NCI-H526 treated with DMSO at 0.1 percent for 48 hours (cell line): Measurements from ENCODE around the gene TBC1D5.

ENCODE experiments used
- DNase-seq: peaks from one replicate; lab custom pipeline; 2025; lab: John Stamatoyannopoulos, UW

The TBC1D5 gene

DNA sequence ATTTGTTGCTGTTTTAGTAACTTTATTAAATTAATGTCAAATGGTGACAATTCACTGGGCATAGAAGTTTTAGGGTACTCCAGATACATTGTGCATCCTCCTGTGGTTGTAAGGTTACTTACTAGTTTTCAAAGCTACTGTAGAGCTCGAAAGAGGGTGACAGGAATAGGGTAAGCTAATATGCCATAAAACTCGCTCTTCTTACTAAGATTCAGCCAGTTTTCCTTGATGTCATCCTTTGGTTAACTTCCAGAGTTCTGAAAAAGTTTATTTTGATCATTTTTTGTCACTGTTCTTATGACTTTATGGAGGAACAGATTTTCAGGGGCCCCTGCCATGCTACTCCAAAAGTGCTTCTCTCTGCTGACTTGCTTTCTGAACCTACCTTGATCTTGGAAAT, 522.8 kb downstream of the TBC1D5 start:
- no peak for DNase-seq

DNA sequence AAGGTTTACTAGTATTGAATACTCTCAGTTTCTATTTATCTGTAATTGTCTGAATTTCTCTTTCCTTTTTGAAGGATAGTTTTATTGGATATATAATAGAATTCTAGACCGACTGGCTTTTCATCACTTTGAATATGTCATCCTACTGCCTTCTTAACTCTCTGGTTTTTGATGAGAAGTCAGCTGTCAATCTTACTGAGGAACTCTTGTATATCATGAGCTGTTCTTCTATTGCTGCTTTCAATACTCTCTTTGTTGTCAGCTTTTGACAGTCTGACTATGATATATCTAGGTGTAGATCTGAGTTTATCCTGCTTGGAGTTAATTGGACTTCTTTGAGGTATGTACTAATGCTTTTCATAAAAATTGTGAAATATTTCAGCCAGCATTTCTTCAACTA, 523.8 kb downstream of the TBC1D5 start:
- DNase-seq, result no peak

DNA sequence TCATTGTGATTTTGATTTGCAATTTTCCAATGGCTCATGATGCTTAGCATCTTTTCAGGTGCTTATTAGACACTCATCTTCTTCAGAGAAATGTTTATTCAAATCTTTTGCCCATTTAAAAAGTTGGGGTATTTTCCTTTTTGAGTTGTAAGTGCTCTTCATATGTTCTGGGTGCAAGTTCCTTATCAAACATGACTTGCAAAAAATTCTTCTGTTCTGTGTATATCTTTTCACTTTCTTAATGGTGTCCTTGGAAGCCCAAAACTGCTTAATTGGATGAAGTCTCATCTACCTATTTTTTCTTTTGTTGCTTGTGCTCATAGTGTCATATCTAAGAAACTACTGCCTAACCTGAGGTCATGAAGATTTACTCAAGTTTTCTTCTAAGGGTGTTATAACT, 524.8 kb downstream of the TBC1D5 start:
- no peak for DNase-seq

DNA sequence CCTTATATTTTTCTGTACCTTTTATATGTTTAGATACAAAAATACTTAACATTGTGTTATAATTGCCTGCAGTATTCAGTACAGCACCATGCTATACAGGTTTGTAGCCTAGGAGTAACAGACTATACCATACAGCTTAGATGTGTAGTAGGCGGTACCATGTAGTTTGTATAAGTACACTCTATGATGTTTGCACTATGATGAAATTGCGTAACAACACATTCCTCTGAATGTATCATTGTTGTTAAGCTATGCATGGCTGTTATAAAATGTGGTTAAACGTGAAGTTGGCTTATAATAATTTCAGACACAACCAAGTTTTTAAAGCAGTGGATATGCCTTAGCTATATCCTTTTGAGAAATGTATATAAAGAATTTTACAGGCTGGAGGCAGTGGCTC, 529.3 kb downstream of the TBC1D5 start:
- no peak for DNase-seq

DNA sequence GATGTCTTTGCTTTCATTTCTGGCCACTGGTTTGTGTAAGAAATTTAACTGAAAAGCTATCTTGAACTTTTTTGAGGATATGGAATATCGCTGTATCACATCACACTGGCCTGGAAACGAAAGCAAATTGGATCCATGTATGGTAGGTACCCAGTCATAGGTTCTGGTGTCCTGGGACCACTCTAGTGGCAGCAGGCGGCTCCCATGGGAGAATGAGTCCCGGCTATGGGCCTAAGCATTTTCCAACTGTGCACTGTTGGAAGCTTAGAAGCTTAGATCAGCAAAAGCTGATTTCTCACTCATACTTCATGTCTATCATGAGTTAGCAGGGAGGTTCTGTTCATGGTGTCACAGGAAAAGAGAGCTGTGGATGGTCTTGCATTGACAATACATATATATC, 534.5 kb downstream of the TBC1D5 start:
- no peak for DNase-seq

DNA sequence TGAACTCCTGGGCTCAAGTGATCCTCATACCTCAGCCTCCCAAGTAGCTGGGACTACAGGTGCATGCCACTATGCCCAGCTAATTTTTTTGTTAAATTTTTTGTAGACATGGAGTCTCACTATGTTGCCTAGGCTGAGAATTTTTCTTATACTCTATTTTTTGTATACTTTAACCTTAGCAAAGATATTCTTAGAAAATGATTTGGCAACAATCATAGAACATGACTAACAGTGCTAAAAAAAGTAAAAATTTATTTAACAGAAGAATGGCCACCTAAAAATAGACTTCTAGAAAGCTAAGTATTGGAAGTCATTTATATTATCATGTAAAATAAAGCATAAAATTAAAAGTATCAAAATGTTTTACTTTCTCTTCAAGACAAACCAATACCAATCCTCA, 535.4 kb downstream of the TBC1D5 start:
- DNase-seq, result no peak

DNA sequence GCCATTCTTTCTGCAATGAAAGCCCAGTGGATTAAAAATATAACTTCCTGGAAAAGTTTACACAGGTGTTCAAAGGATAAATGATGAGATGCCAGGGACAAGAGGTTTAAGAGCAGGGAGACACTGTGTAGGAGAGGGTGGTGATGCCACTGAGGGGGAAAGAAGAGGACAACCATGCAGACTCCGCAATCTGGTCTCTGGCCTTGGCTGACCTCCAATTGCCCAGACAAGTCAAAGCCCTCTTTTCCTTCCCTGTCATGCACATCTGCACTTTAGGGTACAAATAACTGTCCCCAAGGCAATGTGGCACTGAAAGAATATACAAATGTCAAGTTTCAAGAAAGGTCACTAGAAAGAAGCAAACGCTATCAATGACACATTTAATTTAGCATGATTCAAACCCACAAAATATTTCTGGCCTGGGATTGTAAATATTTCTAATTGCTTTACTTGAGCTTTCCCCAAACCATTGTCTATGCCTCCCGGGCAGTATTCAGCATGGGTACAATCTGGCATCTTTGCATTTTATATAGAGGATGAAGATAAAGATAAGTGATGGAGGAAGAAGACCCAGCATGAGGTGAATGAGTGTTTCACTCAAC, 538.3 kb downstream of the TBC1D5 start:
- DNase-seq, result no peak

DNA sequence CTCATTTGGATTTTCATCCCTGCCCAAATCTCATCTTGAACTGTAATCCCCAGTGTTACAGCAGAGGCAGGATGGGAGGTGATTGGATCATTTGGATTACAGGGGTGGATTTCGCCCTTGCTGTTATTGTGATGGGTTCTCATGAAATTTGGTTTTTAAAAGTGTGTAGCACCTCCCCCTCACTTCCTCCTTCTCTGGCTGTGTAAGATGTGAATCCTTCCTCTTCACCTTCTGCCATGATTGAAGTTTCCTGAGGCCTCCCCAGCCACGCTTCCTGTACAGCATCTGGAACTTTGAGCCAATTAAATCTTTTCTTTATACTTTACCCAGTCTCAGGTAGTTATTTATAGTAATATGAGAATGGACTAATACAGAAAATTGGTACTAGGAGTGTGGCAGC, 540.9 kb downstream of the TBC1D5 start:
- no peak for DNase-seq

DNA sequence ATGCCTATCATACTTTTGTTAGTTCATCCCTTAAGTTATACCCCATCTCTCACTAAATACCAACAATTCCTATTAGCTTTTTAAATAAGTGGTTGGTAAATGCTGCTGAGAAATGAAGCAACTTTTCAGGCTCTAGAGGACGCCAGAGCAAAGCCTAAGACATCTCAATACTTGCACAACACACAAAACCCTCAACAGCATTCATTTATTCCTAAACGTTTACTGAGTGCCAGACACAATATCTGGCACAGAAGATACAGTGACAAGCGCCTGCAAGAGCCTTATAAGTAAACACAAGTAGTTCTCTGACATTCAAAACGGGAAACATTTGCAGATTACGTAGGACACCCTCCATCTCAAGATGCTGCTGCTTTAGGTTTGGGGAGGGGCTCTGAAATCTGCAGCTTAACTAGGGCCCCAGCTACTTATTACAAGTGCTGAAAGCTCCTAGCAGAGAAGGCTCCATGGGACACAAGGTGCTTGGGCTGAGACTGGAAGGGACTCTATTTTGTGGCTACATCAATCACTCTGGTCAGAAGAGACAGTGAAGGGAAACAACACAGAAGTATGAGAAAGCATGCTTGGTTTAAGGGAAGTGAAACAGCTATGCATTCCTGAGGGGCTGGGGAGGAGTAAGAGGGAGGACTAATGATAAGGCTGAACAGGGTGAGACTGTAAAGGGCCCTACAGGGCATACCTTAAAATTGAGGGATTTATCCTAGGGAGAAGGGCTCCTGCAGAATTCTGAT, 546.4 kb downstream of the TBC1D5 start:
- no peak for DNase-seq

DNA sequence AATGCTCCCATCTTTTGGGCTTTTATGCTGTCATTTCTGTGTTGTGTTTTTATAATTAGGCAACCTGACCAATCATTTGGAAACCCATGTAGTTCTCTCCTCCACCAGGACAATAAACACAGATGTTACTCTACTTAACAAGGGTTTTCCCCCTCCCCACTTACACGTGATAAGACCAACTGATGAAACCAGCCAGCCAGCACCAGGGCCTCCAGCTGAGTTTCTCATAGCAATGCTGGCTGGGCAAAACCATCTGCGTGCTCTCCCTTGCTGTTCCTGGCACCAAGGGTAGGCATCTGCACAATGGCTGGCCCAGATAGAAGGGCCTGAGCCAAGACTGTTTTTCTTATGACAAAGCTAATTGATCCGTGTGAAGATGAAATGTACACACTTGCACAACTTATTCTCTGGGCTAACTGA, 547.2 kb downstream of the TBC1D5 start:
- DNase-seq, result no peak

DNA sequence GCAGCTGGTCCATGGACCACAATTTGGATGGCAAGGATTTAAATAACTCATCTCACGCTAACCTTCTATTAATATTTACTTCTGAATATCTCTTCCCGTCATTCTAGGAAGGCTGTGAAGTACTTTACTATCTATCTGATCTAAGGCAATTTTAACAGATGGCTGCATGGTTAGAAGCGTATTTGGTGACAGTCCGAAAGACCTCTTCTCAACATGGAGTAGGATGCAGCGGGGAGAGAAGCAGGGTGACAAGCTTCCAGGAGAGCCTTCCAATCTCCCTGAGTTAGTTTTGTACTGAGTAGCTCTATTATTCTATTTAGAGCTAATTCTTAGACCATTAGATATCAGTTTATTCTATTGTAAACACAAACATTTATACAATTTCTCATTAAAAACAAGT, 548.3 kb downstream of the TBC1D5 start:
- DNase-seq, result no peak

DNA sequence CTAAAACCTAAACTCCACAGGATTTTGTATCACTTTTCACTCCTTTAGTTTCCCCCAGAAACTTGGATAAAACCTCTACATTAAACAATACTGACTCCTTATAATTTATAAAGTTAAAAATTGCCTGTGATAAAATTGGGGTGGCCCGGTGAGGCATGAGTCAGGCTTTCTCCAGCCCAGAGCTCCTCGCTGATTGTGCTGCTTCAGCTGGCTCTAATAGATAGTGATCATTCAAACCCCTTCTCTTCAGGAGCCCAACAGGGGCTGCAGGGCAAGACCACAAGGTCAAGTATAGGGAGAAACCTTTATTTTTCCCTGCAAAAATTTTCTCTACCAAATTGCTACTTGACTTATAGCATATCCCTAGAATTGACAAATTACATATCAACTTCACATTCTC, 549.4 kb downstream of the TBC1D5 start:
- DNase-seq, result no peak

DNA sequence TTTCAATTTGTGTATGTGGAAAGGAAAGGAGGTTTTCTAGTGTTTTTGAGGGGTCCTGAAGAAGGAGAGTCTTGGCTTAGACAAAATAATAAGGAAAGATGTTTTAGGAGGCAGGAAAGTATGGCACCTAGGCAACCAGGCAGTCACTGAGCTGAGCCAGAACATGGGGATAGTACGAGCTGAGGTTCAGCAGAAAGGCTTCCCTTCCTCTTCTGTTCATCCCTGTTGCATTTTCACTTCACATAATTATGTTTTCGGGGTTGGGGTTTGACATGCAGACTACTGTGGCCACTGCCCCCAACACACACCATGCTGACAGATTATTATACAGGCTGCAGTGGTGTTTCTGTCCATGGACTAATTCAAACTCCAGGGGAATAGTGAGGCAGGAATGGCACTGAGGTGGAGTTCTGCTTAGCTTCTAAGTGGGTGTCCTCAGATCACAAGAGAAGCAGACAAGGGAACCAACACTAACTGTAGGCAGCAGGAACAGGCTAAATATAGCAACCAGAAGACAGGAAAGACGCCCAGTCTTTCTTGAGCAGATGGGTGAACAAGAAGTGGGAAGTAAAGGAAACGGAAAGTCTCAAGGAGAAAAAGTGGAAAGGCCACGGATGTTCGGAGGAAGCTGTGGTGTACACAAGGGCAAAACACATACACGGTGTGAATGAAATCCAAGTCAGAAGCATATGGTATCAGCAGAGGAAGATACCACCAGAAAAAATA, 551.9 kb downstream of the TBC1D5 start:
- DNase-seq, result no peak

DNA sequence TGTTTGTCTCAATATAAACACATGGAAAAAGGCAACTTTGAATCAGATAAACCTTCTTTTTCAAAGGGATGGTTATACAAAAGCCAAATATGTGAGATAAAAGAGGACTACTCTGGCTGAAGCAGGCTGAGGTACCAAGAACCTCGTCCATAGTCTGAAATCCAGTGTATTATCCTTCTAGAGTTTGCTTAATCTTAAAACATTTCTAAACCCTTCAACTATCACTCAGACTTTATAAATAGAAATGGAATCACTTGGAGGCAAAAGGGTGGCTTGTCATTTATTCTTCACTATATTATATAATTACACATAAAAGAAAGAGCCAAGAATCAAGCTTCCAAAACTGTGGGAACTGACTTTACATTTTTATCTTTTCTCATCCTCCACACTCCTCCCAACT, 554.1 kb downstream of the TBC1D5 start:
- no peak for DNase-seq

DNA sequence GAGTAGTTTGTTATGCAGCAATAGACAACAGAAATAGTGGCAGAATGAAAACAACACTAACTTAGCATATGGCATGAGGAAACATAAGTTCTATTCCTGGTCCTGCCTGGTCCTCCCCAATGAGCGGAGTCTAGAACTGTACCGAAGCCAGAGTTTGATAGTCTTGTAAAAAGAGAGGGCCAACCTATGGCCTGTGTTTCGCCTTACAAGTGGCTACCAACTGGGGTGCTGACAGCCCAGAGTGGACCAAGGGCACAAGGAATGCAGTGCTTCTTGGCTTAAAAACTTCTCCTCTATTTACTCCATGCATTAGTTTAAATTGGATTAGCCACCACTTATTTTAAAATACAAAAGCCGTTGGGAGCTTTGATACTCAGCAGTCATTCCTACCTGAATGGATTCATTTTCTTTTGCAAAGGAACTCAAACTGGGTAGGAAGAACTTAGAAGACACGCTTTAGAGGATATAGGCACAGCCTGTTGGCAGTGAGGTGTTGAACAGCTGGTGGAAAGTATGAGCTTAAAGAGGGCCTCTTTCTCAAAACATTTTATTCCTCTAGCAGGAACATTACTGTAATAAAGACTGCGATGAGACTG, 554.7 kb downstream of the TBC1D5 start:
- no peak for DNase-seq

DNA sequence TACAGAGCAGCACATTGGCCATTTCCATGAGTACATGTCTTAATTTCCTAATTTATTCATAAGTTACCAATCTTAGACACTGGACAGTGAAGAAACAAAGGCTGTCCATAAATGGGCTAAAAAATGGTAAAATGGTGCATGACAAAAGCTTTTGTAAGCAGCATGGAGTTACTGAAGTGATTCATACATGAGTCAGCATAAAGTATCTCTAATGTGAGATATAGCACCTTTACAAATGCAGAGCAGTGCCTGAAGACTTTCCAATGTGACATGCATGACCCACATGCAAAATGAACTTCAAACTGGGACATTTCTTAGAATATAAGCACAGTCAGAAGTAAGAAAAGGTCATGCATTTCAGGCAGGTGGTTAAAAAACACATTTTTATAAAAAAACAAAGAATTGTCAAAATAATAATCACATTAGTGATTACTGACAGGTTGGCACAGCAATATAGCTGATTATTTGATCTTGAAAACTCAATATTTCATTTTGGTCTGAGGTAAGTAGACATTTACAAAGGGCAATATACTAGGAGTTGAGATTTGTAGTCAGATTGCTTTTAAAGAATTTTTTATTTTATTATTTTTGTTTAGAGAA, 558.4 kb downstream of the TBC1D5 start:
- DNase-seq, result no peak

DNA sequence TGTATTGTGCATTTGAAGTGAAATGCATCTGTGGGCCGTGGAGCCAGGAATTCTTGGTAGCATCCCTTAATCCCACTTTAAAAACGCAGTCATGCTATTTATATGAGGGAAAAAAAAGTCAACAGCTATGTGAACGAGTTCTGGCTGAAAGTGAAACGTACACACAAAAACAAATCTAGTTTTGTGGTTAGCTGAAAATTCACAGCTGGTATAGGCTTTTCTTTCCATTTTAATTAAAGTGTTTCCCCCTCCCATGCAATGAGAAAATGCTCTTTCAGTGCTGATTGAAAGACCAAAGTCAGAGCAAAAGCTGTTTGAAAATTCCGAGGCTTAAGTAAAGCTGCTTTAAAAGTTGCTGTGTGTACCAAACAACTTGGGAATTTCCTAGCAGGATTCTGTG, 560.3 kb downstream of the TBC1D5 start:
- no peak for DNase-seq

DNA sequence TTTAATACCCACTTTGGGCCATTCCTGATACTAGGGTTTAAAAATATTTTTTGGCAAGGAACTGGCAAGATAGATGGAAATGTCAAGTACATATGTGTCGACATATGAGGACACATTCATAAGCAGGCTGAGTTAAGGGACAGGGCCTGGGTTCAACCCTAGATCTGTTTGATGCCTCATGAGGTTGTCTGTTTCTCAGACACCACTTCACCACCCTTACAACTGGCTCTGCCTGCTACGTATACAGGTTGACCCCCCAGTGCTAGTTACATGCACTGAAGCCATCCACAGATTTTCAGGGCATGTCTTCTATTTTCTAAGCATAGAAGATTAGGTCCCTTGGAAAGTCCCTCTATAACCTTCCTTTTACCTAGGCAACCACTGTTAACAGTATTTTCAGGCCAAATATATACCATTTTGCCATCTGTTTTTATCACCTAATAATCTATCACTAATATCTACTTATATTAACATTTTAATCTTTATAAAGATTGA, 561.0 kb downstream of the TBC1D5 start:
- DNase-seq, result no peak

DNA sequence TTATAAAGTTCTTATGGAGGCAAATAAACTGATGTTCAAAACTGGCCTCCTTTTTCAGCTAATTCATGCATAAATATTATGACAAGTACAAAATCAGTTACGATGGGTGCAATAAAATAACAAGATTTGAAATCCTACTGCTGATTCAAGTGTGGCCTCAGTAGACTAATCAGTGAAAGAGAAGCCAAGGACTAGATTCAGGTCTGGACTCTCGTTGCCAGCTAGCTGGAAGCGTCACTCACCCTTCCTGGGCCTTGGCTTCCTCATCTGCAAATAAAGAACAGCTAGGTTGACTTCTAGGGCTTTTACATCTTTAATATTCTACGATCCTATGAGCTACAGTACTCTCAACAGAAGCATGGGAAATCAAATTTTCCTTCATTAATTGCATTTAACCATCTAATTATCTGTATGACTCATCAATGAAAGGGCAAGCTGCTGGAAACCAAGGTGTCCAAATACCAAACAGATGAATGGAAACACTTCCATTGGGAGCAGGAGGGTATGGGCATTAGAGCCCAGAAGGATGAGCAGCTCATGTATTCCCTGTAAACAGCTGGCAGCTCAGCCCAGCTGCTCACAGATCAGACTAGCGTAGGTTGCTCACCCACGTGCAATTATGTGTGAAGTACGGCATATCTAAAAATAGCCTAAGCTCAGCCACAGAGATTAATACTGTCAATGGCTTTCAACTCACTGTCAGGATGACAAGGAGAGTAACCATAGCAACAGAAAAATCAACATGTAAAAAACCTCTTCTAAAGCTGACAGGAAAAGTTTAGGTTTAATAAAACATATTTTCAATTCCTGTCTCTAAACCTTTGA, 562.8 kb downstream of the TBC1D5 start:
- DNase-seq, result no peak

DNA sequence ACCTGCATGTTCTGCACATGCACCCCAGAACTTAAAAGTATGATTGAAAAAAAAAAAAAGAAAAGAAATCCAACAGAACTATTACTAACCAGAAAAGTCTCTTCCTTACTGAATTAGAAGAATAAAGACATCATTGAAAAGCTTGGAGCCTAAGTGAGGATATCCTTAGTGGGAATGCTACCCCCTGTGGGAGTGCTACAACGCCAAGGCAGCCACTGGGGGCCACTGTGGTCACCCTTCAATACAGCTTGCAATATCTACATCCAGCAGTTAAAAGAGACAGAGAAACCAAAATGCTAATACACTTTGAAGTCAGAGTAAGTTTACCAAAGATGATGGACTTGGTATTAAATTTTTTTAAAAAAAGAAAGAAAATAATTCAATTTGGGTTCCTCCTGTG, 565.7 kb downstream of the TBC1D5 start:
- DNase-seq, result no peak

DNA sequence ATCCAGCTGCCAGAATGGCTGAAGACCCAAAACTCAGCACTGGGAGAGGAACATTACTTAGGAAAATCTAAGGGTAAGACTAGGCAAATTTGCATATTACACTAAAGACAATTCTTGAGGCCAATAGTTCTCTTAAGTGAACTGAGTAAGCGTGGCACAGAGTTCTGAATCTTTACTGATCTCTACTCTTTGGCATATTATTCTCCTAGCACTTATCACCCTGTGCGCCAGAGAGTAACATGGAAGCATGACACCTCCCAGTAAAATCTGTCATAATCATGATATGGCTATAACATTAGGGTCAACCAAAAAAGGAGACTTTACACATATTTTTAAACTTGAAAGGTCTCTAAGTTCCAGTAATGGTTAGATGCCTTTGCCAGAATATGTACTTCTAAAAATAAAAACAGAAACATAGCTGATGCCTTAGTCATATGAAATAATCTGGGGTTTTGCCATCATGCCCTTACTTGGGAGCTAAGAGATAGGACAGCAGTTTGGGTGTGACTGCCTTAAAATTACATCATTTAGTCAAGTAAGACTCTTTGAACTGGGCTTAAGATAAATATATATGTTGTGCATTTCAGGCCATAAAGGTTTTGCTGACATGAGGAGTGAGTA, 567.1 kb downstream of the TBC1D5 start:
- DNase-seq, result no peak
